Vagina (tissue), 2 donors: Measurements from ENCODE around the gene RFLNA. TPM values are rescaled to one million over a fixed set of nuclear protein-coding genes. Genes with fewer than 3 reads are reported as not detected.

Experiments
- DNase-seq, 2 donors: peaks; one replicate each; pipeline ENCODE4 v3.0.0-alpha.2; 2017; ENCODE audit errors: extremely low spot score in 2 of 2
- H3K27ac ChIP-seq: fragments of 200-600 bp; sonication (generic); one replicate; pipeline ENCODE4 v1.5.1; 2019
- H3K27me3 ChIP-seq: fragments of 200-600 bp; sonication (generic); one replicate; pipeline ENCODE4 v1.5.1; 2019
- H3K36me3 ChIP-seq, 2 donors: fragments of 200-600 bp; sonication (generic); one replicate each; pipeline ENCODE4 v1.5.1; 2017 to 2019
- H3K4me1 ChIP-seq: fragments of 200-600 bp; sonication (generic); one replicate; pipeline ENCODE4 v1.5.1; 2019
- H3K4me3 ChIP-seq, 2 donors: fragments of 200-600 bp; sonication (generic); 1 replicate in 1 of 2; 2 replicates in 1 of 2; pipeline ENCODE4 v1.5.1; 2016 to 2019
- H3K9me3 ChIP-seq: fragments of 200-600 bp; sonication (generic); one replicate; pipeline ENCODE4 v1.5.1; 2019
- CTCF ChIP-seq, 3 experiments: fragments of 450-650 bp in 2 of 3; fragments of 200-600 bp in 1 of 3; sonication (generic) in 1 of 3; IDR thresholded peaks; one replicate each; pipeline ENCODE4 v1.5.1; 2017 to 2019; ENCODE audit warnings: antibody characterized with exemption in 3 of 3, mild to moderate bottlenecking in 2 of 3, moderate library complexity in 2 of 3
- POLR2A ChIP-seq, 2 donors: fragments of 450-650 bp; IDR thresholded peaks; one replicate each; pipeline ENCODE4 v1.6.1; 2017; ENCODE audit warnings: antibody characterized with exemption in 2 of 2, mild to moderate bottlenecking in 2 of 2, moderate library complexity in 2 of 2
- POLR2AphosphoS5 ChIP-seq, 2 donors: sonication (generic); formaldehyde crosslinking; IDR thresholded peaks; one replicate each; pipeline ENCODE4 v1.9.0; 2017; ENCODE audit warnings: antibody characterized with exemption in 2 of 2, mild to moderate bottlenecking in 2 of 2, low read depth in 1 of 2; ENCODE audit not compliant: insufficient read depth in 1 of 2
- intact Hi-C: fragments of 100-400 bp; cut with DNase I; formaldehyde crosslinking; loops from one replicate; pipeline ENCODE4 v1.15.1; 2023
- microRNA-seq: library from miRNA; unstranded; fragments of <30 nt; microRNA quantifications from one replicate; pipeline ENCODE4, GENCODE V29; 2017; ENCODE audit warnings: borderline number of aligned reads, borderline replicate concordance
- small RNA-seq: library from RNA; depleted of rRNA; stranded (forward); fragments of <200 nt; gene quantifications from one replicate; pipeline ENCODE3, GENCODE V24; 2016
- total RNA-seq: library from RNA; depleted of rRNA; stranded (reverse); fragments of >200 nt; gene quantifications from one replicate; pipeline ENCODE4 v1.2.3, GENCODE V29; 2016

Gene RFLNA
- total RNA-seq, 1 donor from 2014 or later = 1.7 TPM

- Histone ChIP-seq H3K4me3 (no peak overlapping the region), H3K27ac (no peak overlapping the region), H3K27me3 (no peaks in the 10 kb centered on the region), H3K36me3 (peaks cover 0 to 17% of the 10 kb centered on the region in 2 donors), H3K4me1 (peaks cover 60% of the 10 kb centered on the region), H3K9me3 (no peaks in the 10 kb centered on the region)
- DNase-seq = no peak
- no peak for TF ChIP-seq CTCF (IDR thresholded peaks at IDR 0.05)
- TF ChIP-seq POLR2A (IDR thresholded peaks at IDR 0.05) = no peak
- intact Hi-C loops = loop anchor here (10.0 kb wide), 1 partner anchor 61 kb away; no protein-coding TSS in a partner anchor
Observed at GRCh38 chr12:124363353-124363965, 68.6 kb downstream of the RFLNA start.

GRCh38 chr12:124364543-124364942 lies 69.7 kb downstream of the RFLNA start:
- Histone ChIP-seq H3K27me3 (no peaks in the 10 kb centered on the region), H3K36me3 (peaks cover 0 to 11% of the 10 kb centered on the region in 2 donors), H3K9me3 (no peaks in the 10 kb centered on the region), H3K4me3 (no peak overlapping the region), H3K27ac (no peak overlapping the region), H3K4me1 (peaks cover 62% of the 10 kb centered on the region)
- no peak for DNase-seq
- no peak for TF ChIP-seq CTCF (IDR thresholded peaks at IDR 0.05)
- TF ChIP-seq POLR2A (IDR thresholded peaks at IDR 0.05) = no peak
- TF ChIP-seq POLR2AphosphoS5 (IDR thresholded peaks at IDR 0.05; ENCODE audit: insufficient read depth in 1 of 2, low read depth in 1 of 2) = no peak
- intact Hi-C loops = loop anchor here (10.0 kb wide), 1 partner anchor 60 kb away; no protein-coding TSS in a partner anchor

Small RNA genes within 50 kb of the gene (microRNA-seq; reads per million reads assigned to microRNA genes)
- not detected for gene MIR6880

Small RNA genes within 50 kb of the gene (small RNA-seq; reads per million reads assigned to genes)
- gene MIR6880 = not detected
